ENCODE results near the gene CENPW.

Gene CENPW

GRCh38 chr6:126367849-126368248 is 27.9 kb downstream of the CENPW start:
- Histone ChIP-seq H3K9me3 (ENCODE audit: control insufficient read depth in 2 of 2, low read length in 2 of 2) (no peaks in the 10 kb centered on the region), H3K27me3 (ENCODE audit: control insufficient read depth in 2 of 2, insufficient read depth in 2 of 2, low read length in 2 of 2) (no peaks in the 10 kb centered on the region), H3K9ac (ENCODE audit: low read depth in 1 of 2, low read length in 2 of 2) (no peak overlapping the region), H3K4me1 (ENCODE audit: control insufficient read depth in 2 of 2, insufficient read depth in 2 of 2, low read length in 2 of 2) (no peaks in the 10 kb centered on the region), H3K36me3 (ENCODE audit: control insufficient read depth in 2 of 2, insufficient read depth in 2 of 2, low read length in 2 of 2) (no peaks in the 10 kb centered on the region), H3K4me3 (ENCODE audit: low read length in 2 of 2) (no peak overlapping the region), H3K27ac (ENCODE audit: low read depth in 2 of 2, low read length in 2 of 2) (no peak overlapping the region)

GRCh38 chr6:126372626-126373025 is 32.7 kb downstream of the CENPW start:
- no peak overlapping the region for H3K4me3 ChIP-seq (ENCODE audit: low read length in 2 of 2)
- no peaks in the 10 kb centered on the region for H3K9me3 ChIP-seq (ENCODE audit: control insufficient read depth in 2 of 2, low read length in 2 of 2)
- no peak overlapping the region for H3K27ac ChIP-seq (ENCODE audit: low read depth in 2 of 2, low read length in 2 of 2)
- H3K27me3 ChIP-seq (ENCODE audit: control insufficient read depth in 2 of 2, insufficient read depth in 2 of 2, low read length in 2 of 2): no peaks in the 10 kb centered on the region
- H3K4me1 ChIP-seq (ENCODE audit: control insufficient read depth in 2 of 2, insufficient read depth in 2 of 2, low read length in 2 of 2): no peaks in the 10 kb centered on the region
- no peak overlapping the region for H3K9ac ChIP-seq (ENCODE audit: low read depth in 1 of 2, low read length in 2 of 2)
- no peaks in the 10 kb centered on the region for H3K36me3 ChIP-seq (ENCODE audit: control insufficient read depth in 2 of 2, insufficient read depth in 2 of 2, low read length in 2 of 2)

- no peaks in the 10 kb centered on the region for H3K36me3 ChIP-seq (ENCODE audit: control insufficient read depth in 2 of 2, insufficient read depth in 2 of 2, low read length in 2 of 2)
These were observed 33.4 kb downstream of the CENPW start for GRCh38 chr6:126373344-126373743.

DNA sequence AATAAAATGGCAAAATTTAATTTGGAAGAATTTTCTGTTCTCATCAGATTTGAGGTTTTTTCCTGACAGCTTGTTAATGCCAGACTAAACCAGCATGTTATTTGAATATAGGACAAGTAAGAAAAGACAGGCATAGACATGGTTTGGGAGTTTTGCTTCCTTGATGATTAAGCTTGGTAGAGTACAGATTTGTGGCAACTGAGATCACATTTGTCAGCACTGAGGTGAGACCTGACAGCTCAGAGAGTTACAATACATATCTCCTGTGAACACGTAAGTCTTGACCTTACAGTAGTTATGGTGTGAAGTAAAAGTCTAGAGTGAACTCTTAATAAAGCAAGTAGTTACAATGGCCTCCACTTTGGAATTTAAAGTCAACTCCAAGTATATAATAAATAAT is 34.5 kb downstream of the CENPW start:
- Histone ChIP-seq H3K27ac (ENCODE audit: low read depth in 2 of 2, low read length in 2 of 2) (no peak overlapping the region), H3K4me3 (ENCODE audit: low read length in 2 of 2) (no peak overlapping the region), H3K9ac (ENCODE audit: low read depth in 1 of 2, low read length in 2 of 2) (no peak overlapping the region), H3K36me3 (ENCODE audit: control insufficient read depth in 2 of 2, insufficient read depth in 2 of 2, low read length in 2 of 2) (no peaks in the 10 kb centered on the region), H3K9me3 (ENCODE audit: control insufficient read depth in 2 of 2, low read length in 2 of 2) (no peaks in the 10 kb centered on the region), H3K4me1 (ENCODE audit: control insufficient read depth in 2 of 2, insufficient read depth in 2 of 2, low read length in 2 of 2) (no peaks in the 10 kb centered on the region), H3K27me3 (ENCODE audit: control insufficient read depth in 2 of 2, insufficient read depth in 2 of 2, low read length in 2 of 2) (no peaks in the 10 kb centered on the region)

More at GRCh38 chr6:126373344-126373743, 33.4 kb downstream of the CENPW start:
- Histone ChIP-seq H3K27me3 (ENCODE audit: control insufficient read depth in 2 of 2, insufficient read depth in 2 of 2, low read length in 2 of 2) (no peaks in the 10 kb centered on the region), H3K4me1 (ENCODE audit: control insufficient read depth in 2 of 2, insufficient read depth in 2 of 2, low read length in 2 of 2) (no peaks in the 10 kb centered on the region), H3K9me3 (ENCODE audit: control insufficient read depth in 2 of 2, low read length in 2 of 2) (no peaks in the 10 kb centered on the region), H3K9ac (ENCODE audit: low read depth in 1 of 2, low read length in 2 of 2) (no peak overlapping the region), H3K27ac (ENCODE audit: low read depth in 2 of 2, low read length in 2 of 2) (no peak overlapping the region), H3K4me3 (ENCODE audit: low read length in 2 of 2) (no peak overlapping the region)

- no peak overlapping the region for H3K9ac ChIP-seq (ENCODE audit: low read depth in 1 of 2, low read length in 2 of 2)
- no peaks in the 10 kb centered on the region for H3K27me3 ChIP-seq (ENCODE audit: control insufficient read depth in 2 of 2, insufficient read depth in 2 of 2, low read length in 2 of 2)
- no peak overlapping the region for H3K27ac ChIP-seq (ENCODE audit: low read depth in 2 of 2, low read length in 2 of 2)
- H3K4me3 ChIP-seq (ENCODE audit: low read length in 2 of 2): no peak overlapping the region
- H3K9me3 ChIP-seq (ENCODE audit: control insufficient read depth in 2 of 2, low read length in 2 of 2): no peaks in the 10 kb centered on the region
- no peaks in the 10 kb centered on the region for H3K4me1 ChIP-seq (ENCODE audit: control insufficient read depth in 2 of 2, insufficient read depth in 2 of 2, low read length in 2 of 2)
- H3K36me3 ChIP-seq (ENCODE audit: control insufficient read depth in 2 of 2, insufficient read depth in 2 of 2, low read length in 2 of 2): no peaks in the 10 kb centered on the region
These were observed 36.8 kb downstream of the CENPW start for GRCh38 chr6:126376682-126377081.

DNA sequence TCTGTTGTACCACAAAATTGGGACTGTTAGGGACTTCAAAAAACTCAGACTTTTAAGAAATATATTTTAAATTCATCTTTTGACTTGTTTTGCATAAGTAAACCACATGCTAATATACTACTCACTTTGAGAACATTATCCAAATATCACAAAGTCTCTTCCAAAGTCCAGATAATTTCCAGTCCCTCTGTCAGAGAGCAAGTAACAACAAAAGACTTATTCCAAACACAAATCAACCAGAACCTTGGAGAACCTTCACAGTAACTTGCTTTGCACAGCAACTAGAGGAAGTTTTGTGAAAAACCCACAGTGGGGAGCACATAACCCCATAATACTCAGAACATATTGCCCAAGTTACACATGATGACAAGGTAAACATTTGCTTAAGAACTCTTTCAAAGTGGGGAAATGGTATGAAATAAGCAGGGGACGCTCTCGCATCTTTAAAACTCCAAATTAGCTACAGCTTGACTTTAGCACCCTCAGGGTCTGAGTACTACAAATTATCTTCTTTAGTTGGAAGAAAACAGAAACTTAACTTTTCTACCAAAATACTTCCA is 37.8 kb downstream of the CENPW start:
- Histone ChIP-seq H3K36me3 (ENCODE audit: control insufficient read depth in 2 of 2, insufficient read depth in 2 of 2, low read length in 2 of 2) (no peaks in the 10 kb centered on the region), H3K27ac (ENCODE audit: low read depth in 2 of 2, low read length in 2 of 2) (no peak overlapping the region), H3K9ac (ENCODE audit: low read depth in 1 of 2, low read length in 2 of 2) (no peak overlapping the region), H3K9me3 (ENCODE audit: control insufficient read depth in 2 of 2, low read length in 2 of 2) (no peaks in the 10 kb centered on the region), H3K4me3 (ENCODE audit: low read length in 2 of 2) (no peak overlapping the region), H3K27me3 (ENCODE audit: control insufficient read depth in 2 of 2, insufficient read depth in 2 of 2, low read length in 2 of 2) (no peaks in the 10 kb centered on the region), H3K4me1 (ENCODE audit: control insufficient read depth in 2 of 2, insufficient read depth in 2 of 2, low read length in 2 of 2) (no peaks in the 10 kb centered on the region)

DNA sequence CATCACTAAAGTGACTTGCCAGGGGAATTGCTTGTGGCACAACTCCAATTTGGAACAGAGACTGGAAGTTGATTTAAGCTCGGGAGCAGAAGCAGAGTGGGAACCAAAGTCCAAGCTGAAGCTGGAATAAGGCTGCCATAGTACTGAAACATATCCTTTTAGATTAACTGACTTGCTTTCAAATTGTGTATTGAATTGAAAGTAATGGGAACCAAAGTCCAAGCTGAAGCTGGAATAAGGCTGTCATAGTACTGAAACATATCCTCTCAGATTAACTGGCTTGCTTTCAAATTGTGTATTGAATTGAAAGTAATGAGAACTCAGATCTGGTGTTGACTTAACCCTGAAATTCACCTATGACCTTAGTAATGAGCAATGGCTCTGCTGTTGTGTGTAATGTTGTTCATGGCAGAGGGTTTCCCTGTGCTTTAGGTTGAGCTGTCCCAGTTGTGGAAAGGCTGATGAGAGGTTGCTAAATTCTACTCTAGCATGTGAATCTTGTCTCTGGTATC is 40.2 kb downstream of the CENPW start:
- Histone ChIP-seq H3K36me3 (ENCODE audit: control insufficient read depth in 2 of 2, insufficient read depth in 2 of 2, low read length in 2 of 2) (no peaks in the 10 kb centered on the region), H3K27me3 (ENCODE audit: control insufficient read depth in 2 of 2, insufficient read depth in 2 of 2, low read length in 2 of 2) (no peaks in the 10 kb centered on the region), H3K27ac (ENCODE audit: low read depth in 2 of 2, low read length in 2 of 2) (peak overlapping the region; percentile 28 to 29), H3K9ac (ENCODE audit: low read depth in 1 of 2, low read length in 2 of 2) (no peak overlapping the region), H3K4me1 (ENCODE audit: control insufficient read depth in 2 of 2, insufficient read depth in 2 of 2, low read length in 2 of 2) (no peaks in the 10 kb centered on the region), H3K4me3 (ENCODE audit: low read length in 2 of 2) (no peak overlapping the region), H3K9me3 (ENCODE audit: control insufficient read depth in 2 of 2, low read length in 2 of 2) (peaks cover 0 to 1% of the 10 kb centered on the region in 2 donors)

GRCh38 chr6:126381498-126381897 is 41.6 kb downstream of the CENPW start:
- Histone ChIP-seq H3K4me1 (ENCODE audit: control insufficient read depth in 2 of 2, insufficient read depth in 2 of 2, low read length in 2 of 2) (no peaks in the 10 kb centered on the region), H3K27me3 (ENCODE audit: control insufficient read depth in 2 of 2, insufficient read depth in 2 of 2, low read length in 2 of 2) (no peaks in the 10 kb centered on the region), H3K36me3 (ENCODE audit: control insufficient read depth in 2 of 2, insufficient read depth in 2 of 2, low read length in 2 of 2) (no peaks in the 10 kb centered on the region), H3K4me3 (ENCODE audit: low read length in 2 of 2) (no peak overlapping the region), H3K9ac (ENCODE audit: low read depth in 1 of 2, low read length in 2 of 2) (no peak overlapping the region), H3K27ac (ENCODE audit: low read depth in 2 of 2, low read length in 2 of 2) (no peak overlapping the region), H3K9me3 (ENCODE audit: control insufficient read depth in 2 of 2, low read length in 2 of 2) (peaks cover 0 to 3% of the 10 kb centered on the region in 2 donors)

- no peak overlapping the region for H3K9ac ChIP-seq (ENCODE audit: low read depth in 1 of 2, low read length in 2 of 2)
- no peaks in the 10 kb centered on the region for H3K4me1 ChIP-seq (ENCODE audit: control insufficient read depth in 2 of 2, insufficient read depth in 2 of 2, low read length in 2 of 2)
- H3K9me3 ChIP-seq (ENCODE audit: control insufficient read depth in 2 of 2, low read length in 2 of 2): peaks cover 0 to 3% of the 10 kb centered on the region in 2 donors
- no peak overlapping the region for H3K27ac ChIP-seq (ENCODE audit: low read depth in 2 of 2, low read length in 2 of 2)
- H3K4me3 ChIP-seq (ENCODE audit: low read length in 2 of 2): no peak overlapping the region
- H3K27me3 ChIP-seq (ENCODE audit: control insufficient read depth in 2 of 2, insufficient read depth in 2 of 2, low read length in 2 of 2): no peaks in the 10 kb centered on the region
- H3K36me3 ChIP-seq (ENCODE audit: control insufficient read depth in 2 of 2, insufficient read depth in 2 of 2, low read length in 2 of 2): no peaks in the 10 kb centered on the region
These were observed 43.3 kb downstream of the CENPW start for GRCh38 chr6:126383203-126383602.

DNA sequence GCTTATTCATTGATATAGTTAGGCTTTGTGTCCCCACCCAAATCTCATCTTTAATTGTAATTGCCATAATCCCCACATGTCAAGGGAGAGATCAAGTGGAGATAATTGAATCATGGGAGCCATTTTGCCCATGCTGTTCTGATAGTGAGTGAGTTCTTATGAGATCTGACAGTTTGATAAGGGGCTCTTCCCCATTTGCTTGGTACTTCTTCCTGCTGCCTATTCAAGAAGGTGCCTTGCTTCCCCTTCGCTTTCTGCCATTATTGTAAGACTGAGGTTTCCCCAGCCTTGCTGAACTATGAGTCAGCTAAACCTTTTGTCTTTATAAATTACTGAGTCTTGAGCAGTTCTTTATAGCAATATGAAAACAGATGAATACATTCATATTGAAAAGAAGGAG is 45.6 kb downstream of the CENPW start:
- Histone ChIP-seq H3K27ac (ENCODE audit: low read depth in 2 of 2, low read length in 2 of 2) (no peak overlapping the region), H3K4me3 (ENCODE audit: low read length in 2 of 2) (no peak overlapping the region), H3K27me3 (ENCODE audit: control insufficient read depth in 2 of 2, insufficient read depth in 2 of 2, low read length in 2 of 2) (no peaks in the 10 kb centered on the region), H3K9me3 (ENCODE audit: control insufficient read depth in 2 of 2, low read length in 2 of 2) (peaks cover 0 to 3% of the 10 kb centered on the region in 2 donors), H3K9ac (ENCODE audit: low read depth in 1 of 2, low read length in 2 of 2) (no peak overlapping the region), H3K36me3 (ENCODE audit: control insufficient read depth in 2 of 2, insufficient read depth in 2 of 2, low read length in 2 of 2) (no peaks in the 10 kb centered on the region), H3K4me1 (ENCODE audit: control insufficient read depth in 2 of 2, insufficient read depth in 2 of 2, low read length in 2 of 2) (no peaks in the 10 kb centered on the region)

Data from mucosa of rectum (tissue), 2 donors.